RWPE2 (cell line): ENCODE results near the gene CASQ1.
A peak's percentile ranks its signal among the peaks of the same experiment; 100 is the strongest.

ENCODE experiments used
- ATAC-seq: fragments of 200-7000 bp; cut with Tn5 transposase; 3 replicates; pipeline ENCODE4 v1.9.1; 2021; ENCODE audit warnings: low read depth
- DNase-seq: peaks from one replicate; pipeline ENCODE4 v3.0.0-alpha.2; 2020; ENCODE audit warnings: low spot score
- H3K27ac ChIP-seq: fragments of 450-650 bp; 2 replicates; pipeline ENCODE4 v1.5.1; 2017; ENCODE audit warnings: mild to moderate bottlenecking; ENCODE audit not compliant: poor library complexity, severe bottlenecking
- H3K27me3 ChIP-seq: fragments of 250-450 bp; sonication (Bioruptor Pico); 2 replicates; pipeline ENCODE4 v1.5.1; 2021; ENCODE audit warnings: mild to moderate bottlenecking, moderate library complexity; ENCODE audit not compliant: insufficient read depth, poor library complexity, severe bottlenecking
- H3K36me3 ChIP-seq: fragments of 250-450 bp; sonication (Bioruptor Pico); 2 replicates; pipeline ENCODE4 v1.5.1; 2020; ENCODE audit warnings: low read depth, mild to moderate bottlenecking, moderate library complexity
- H3K4me1 ChIP-seq: fragments of 250-450 bp; sonication (Bioruptor Pico); 2 replicates; pipeline ENCODE4 v1.5.1; 2021; ENCODE audit warnings: mild to moderate bottlenecking, moderate library complexity; ENCODE audit not compliant: insufficient read depth, poor library complexity, severe bottlenecking
- H3K4me3 ChIP-seq: fragments of 250-450 bp; sonication (Bioruptor Pico); 2 replicates; pipeline ENCODE4 v1.5.1; 2021; ENCODE audit warnings: mild to moderate bottlenecking, moderate library complexity; ENCODE audit not compliant: severe bottlenecking
- H3K9me3 ChIP-seq: fragments of 250-450 bp; sonication (Bioruptor Pico); 2 replicates; pipeline ENCODE4 v1.5.1; 2021; ENCODE audit warnings: mild to moderate bottlenecking, moderate library complexity; ENCODE audit not compliant: severe bottlenecking
- CTCF ChIP-seq: fragments of 450-650 bp; IDR thresholded peaks from one replicate; pipeline ENCODE4 v1.5.1; 2017; ENCODE audit warnings: mild to moderate bottlenecking, moderate library complexity; ENCODE audit not compliant: poor library complexity, severe bottlenecking

The CASQ1 gene

GRCh38 chr1:160205242-160206035, 15.1 kb downstream of the CASQ1 start, which contains the start of gene PEA15:
Gene PEA15, plus strand, starts transcription at chr1:160205384. Its CDS starts 6,161 bp downstream, at chr1:160211545.
- TF ChIP-seq CTCF = no peak
- peaks cover 36% of the 10 kb centered on the region for H3K36me3 ChIP-seq
- DNase-seq (no peak), ATAC-seq (peak; percentile 71)
- H3K9me3 ChIP-seq = no peaks in the 10 kb centered on the region
- H3K27me3 ChIP-seq = no peaks in the 10 kb centered on the region
- peaks cover 10% of the 10 kb centered on the region for H3K4me1 ChIP-seq
- H3K4me3 ChIP-seq = peak within 1 kb of the TSS; percentile 96
- H3K27ac ChIP-seq = peak within 1 kb of the TSS; percentile 67

GRCh38 chr1:160206036-160206389, 15.6 kb downstream of the CASQ1 start:
- Histone ChIP-seq H3K4me1 (peaks cover 10% of the 10 kb centered on the region), H3K36me3 (peaks cover 40% of the 10 kb centered on the region), H3K27ac (peak overlapping the region; percentile 67), H3K4me3 (peak overlapping the region; percentile 96), H3K27me3 (no peaks in the 10 kb centered on the region), H3K9me3 (no peaks in the 10 kb centered on the region)
- DNase-seq = no peak
- no peak for TF ChIP-seq CTCF
- ATAC-seq = peak; percentile 63

- ATAC-seq (peak; percentile 40), DNase-seq (no peak)
- TF ChIP-seq CTCF = no peak
- Histone ChIP-seq H3K9me3 (no peaks in the 10 kb centered on the region), H3K4me3 (peak overlapping the region; percentile 96), H3K4me1 (peaks cover 10% of the 10 kb centered on the region), H3K27me3 (no peaks in the 10 kb centered on the region), H3K36me3 (peaks cover 46% of the 10 kb centered on the region), H3K27ac (peak overlapping the region; percentile 67)
Measured at GRCh38 chr1:160206421-160207117, 16.2 kb downstream of the CASQ1 start.

GRCh38 chr1:160207118-160207650, 16.8 kb downstream of the CASQ1 start:
- Histone ChIP-seq H3K4me3 (no peak overlapping the region), H3K4me1 (peaks cover 10% of the 10 kb centered on the region), H3K9me3 (no peaks in the 10 kb centered on the region), H3K36me3 (peaks cover 52% of the 10 kb centered on the region), H3K27ac (peak overlapping the region; percentile 67), H3K27me3 (no peaks in the 10 kb centered on the region)
- DNase-seq = no peak
- ATAC-seq = no peak
- no peak for TF ChIP-seq CTCF
